ENCODE data around the gene SLC35F1.
"Not testable (repeated sequence)": the region's sequence is repeated elsewhere in the genome, so short reads cannot be mapped to it uniquely, and the experiment has no call there.

The SLC35F1 gene

GRCh38 chr6:117906958-117907600 is at the start of gene SLC35F1:
SLC35F1 (plus strand) TSS chr6:117907264.
- no peak for DNase-seq

- DNase-seq: not testable (repeated sequence)
These were observed 48.5 kb upstream of the SLC35F1 start for GRCh38 chr6:117858601-117859000.

- no peak for DNase-seq
These were observed 45.5 kb upstream of the SLC35F1 start for GRCh38 chr6:117861545-117861944.

- no peak for DNase-seq
These were observed 40.5 kb upstream of the SLC35F1 start for GRCh38 chr6:117866561-117866960.

GRCh38 chr6:117870486-117871242 is 36.4 kb upstream of the SLC35F1 start:
- DNase-seq: no peak

- no peak for DNase-seq
These were observed 26.2 kb upstream of the SLC35F1 start for GRCh38 chr6:117880824-117881223.

GRCh38 chr6:117890172-117890571 is 16.9 kb upstream of the SLC35F1 start:
- DNase-seq: no peak

GRCh38 chr6:117906507-117906957 is 532 bp upstream of the SLC35F1 start:
- no peak for DNase-seq

GRCh38 chr6:117907601-117908245 is 659 bp downstream of the SLC35F1 start:
- DNase-seq: no peak

- DNase-seq: no peak
These were observed 1.4 kb downstream of the SLC35F1 start for GRCh38 chr6:117908246-117909068.

GRCh38 chr6:117909638-117910037 is 2.6 kb downstream of the SLC35F1 start:
- DNase-seq: no peak

GRCh38 chr6:117910549-117910948 is 3.5 kb downstream of the SLC35F1 start:
- DNase-seq: no peak

GRCh38 chr6:117911150-117911549 is 4.1 kb downstream of the SLC35F1 start:
- DNase-seq: no peak

GRCh38 chr6:117911660-117912059 is 4.6 kb downstream of the SLC35F1 start:
- DNase-seq: no peak

- no peak for DNase-seq
These were observed 8.8 kb downstream of the SLC35F1 start for GRCh38 chr6:117915846-117916245.

GRCh38 chr6:117916483-117916882 is 9.4 kb downstream of the SLC35F1 start:
- DNase-seq: no peak

- no peak for DNase-seq
These were observed 10.1 kb downstream of the SLC35F1 start for GRCh38 chr6:117917176-117917575.

- no peak for DNase-seq
These were observed 11.4 kb downstream of the SLC35F1 start for GRCh38 chr6:117918454-117918853.

- no peak for DNase-seq
These were observed 12.2 kb downstream of the SLC35F1 start for GRCh38 chr6:117919275-117919674.

GRCh38 chr6:117919775-117920729 is 13.0 kb downstream of the SLC35F1 start:
- DNase-seq: no peak

- no peak for DNase-seq
These were observed 17.6 kb downstream of the SLC35F1 start for GRCh38 chr6:117924690-117925089.

- no peak for DNase-seq
These were observed 20.8 kb downstream of the SLC35F1 start for GRCh38 chr6:117927866-117928265.
